Neural progenitor cell (in vitro differentiated cells): ENCODE data around the gene ASB3. TPM values are rescaled to one million over a fixed set of nuclear protein-coding genes. Genes with fewer than 3 reads are reported as not detected.

Source experiments
- DNase-seq: peaks from one replicate; pipeline ENCODE4 v3.0.0-alpha.2; 2016; ENCODE audit warnings: low spot score
- H2AFZ ChIP-seq: fragments of 200-600 bp; sonication (generic); replicated peaks from 2 replicates; pipeline ENCODE4 v1.6.1; 2016; ENCODE audit warnings: antibody characterized with exemption
- H3F3A ChIP-seq: fragments of 200-600 bp; sonication (generic); 2 replicates; pipeline ENCODE4 v1.6.1; 2016; ENCODE audit warnings: antibody characterized with exemption, low read depth
- H3K27ac ChIP-seq: fragments of 200-600 bp; sonication (generic); 2 replicates; pipeline ENCODE4 v1.5.1; 2016; ENCODE audit warnings: mild to moderate bottlenecking
- H3K27me3 ChIP-seq: fragments of 200-600 bp; sonication (generic); 2 replicates; pipeline ENCODE4 v1.6.1; 2016; ENCODE audit warnings: mild to moderate bottlenecking, moderate library complexity
- H3K36me3 ChIP-seq: fragments of 200-600 bp; sonication (generic); 2 replicates; pipeline ENCODE4 v1.5.1; 2016
- H3K4me1 ChIP-seq: fragments of 200-600 bp; sonication (generic); 2 replicates; pipeline ENCODE4 v1.6.1; 2016; ENCODE audit warnings: mixed run types
- H3K4me2 ChIP-seq: fragments of 200-600 bp; sonication (generic); 2 replicates; pipeline ENCODE4 v1.6.1; 2016
- H3K4me3 ChIP-seq: fragments of 200-600 bp; sonication (generic); 2 replicates; pipeline ENCODE4 v1.5.1; 2016
- H3K79me2 ChIP-seq: fragments of 200-600 bp; sonication (generic); 2 replicates; pipeline ENCODE4 v1.6.1; 2016; ENCODE audit warnings: low read depth
- H3K9ac ChIP-seq: fragments of 200-600 bp; sonication (generic); 2 replicates; pipeline ENCODE4 v1.6.1; 2016
- H3K9me3 ChIP-seq: fragments of 200-600 bp; sonication (generic); 2 replicates; pipeline ENCODE4 v1.5.1; 2016; ENCODE audit warnings: low read depth
- H4K20me1 ChIP-seq: fragments of 200-600 bp; sonication (generic); 2 replicates; pipeline ENCODE4 v1.6.1; 2016; ENCODE audit warnings: low read depth
- H3K27ac Mint-ChIP-seq: 3 replicates; pipeline ENCODE4 v1.8.0; 2021; ENCODE audit warnings: mixed read lengths
- H3K27me3 Mint-ChIP-seq: 2 replicates; pipeline ENCODE4 v1.8.0; 2022; ENCODE audit warnings: low read depth, mild to moderate bottlenecking, inconsistent platforms, moderate library complexity, mixed read lengths; ENCODE audit not compliant: insufficient read depth
- H3K36me3 Mint-ChIP-seq: 3 replicates; pipeline ENCODE4 v1.8.0; 2021; ENCODE audit warnings: mixed read lengths
- H3K4me1 Mint-ChIP-seq: 3 replicates; pipeline ENCODE4 v1.8.0; 2021; ENCODE audit warnings: mixed read lengths
- H3K4me3 Mint-ChIP-seq: 3 replicates; pipeline ENCODE4 v1.8.0; 2021; ENCODE audit warnings: mild to moderate bottlenecking, moderate library complexity, mixed read lengths
- H3K9me3 Mint-ChIP-seq: 3 replicates; pipeline ENCODE4 v1.8.0; 2020; ENCODE audit warnings: mixed read lengths
- CTCF ChIP-seq: fragments of 200-600 bp; sonication (generic); IDR thresholded peaks from 2 replicates; pipeline ENCODE4 v1.5.1; 2017; ENCODE audit warnings: antibody characterized with exemption, mild to moderate bottlenecking
- EZH2 ChIP-seq: fragments of 200-600 bp; sonication (generic); IDR thresholded peaks from 2 replicates; pipeline ENCODE4 v1.6.1; 2017; ENCODE audit warnings: antibody characterized with exemption, mild to moderate bottlenecking, moderate library complexity
- EZH2phosphoT487 ChIP-seq: fragments of 200-600 bp; sonication (generic); IDR thresholded peaks from 2 replicates; pipeline ENCODE4 v1.6.1; 2017; ENCODE audit warnings: antibody characterized with exemption
- total RNA-seq: library from RNA; depleted of rRNA; stranded (reverse); fragments of >200 nt; gene quantifications from 2 replicates; pipeline ENCODE4 v1.2.3, GENCODE V29; 2015; ENCODE audit warnings: low replicate concordance

Gene ASB3
- total RNA-seq, 1 donor from 2014 or later, result 71.9 TPM

DNA sequence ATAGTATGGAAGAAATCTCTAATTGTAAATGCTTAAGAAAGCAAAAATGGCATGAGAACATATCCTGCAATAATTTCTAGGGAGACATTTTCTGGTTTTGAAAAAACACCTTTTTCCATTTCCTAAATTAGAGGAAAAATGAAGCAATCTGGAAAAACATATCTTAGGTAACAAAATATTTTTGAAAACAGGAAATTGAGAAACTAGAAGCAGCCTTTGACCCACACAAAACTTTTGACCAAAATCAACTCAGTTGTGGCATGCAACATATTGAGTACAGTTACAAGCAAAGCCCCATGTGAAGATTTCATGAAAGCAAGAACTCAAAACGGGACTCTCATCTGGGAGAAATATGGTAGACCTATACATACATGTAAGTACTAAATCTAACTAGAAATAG is 47.7 kb downstream of the ASB3 start:
- Histone ChIP-seq H4K20me1 (no peaks in the 10 kb centered on the region), H3K27ac (no peak overlapping the region), H3K27me3 (no peaks in the 10 kb centered on the region), H3K9me3 (no peaks in the 10 kb centered on the region), H3K36me3 (no peaks in the 10 kb centered on the region), H2AFZ (no peak overlapping the region), H3K79me2 (peaks cover 4% of the 10 kb centered on the region), H3K4me2 (no peak overlapping the region), H3K4me3 (no peak overlapping the region), H3F3A (no peaks in the 10 kb centered on the region), H3K9ac (no peak overlapping the region), H3K4me1 (no peaks in the 10 kb centered on the region)
- Mint-ChIP-seq H3K27me3 (no peaks in the 10 kb centered on the region), H3K4me3 (no peak overlapping the region), H3K36me3 (peaks cover 28% of the 10 kb centered on the region), H3K4me1 (peaks cover 5% of the 10 kb centered on the region), H3K27ac (no peak overlapping the region), H3K9me3 (peaks cover 7% of the 10 kb centered on the region)
- TF ChIP-seq EZH2 (no peak), CTCF (no peak), EZH2phosphoT487 (no peak)
- no peak for DNase-seq

DNA sequence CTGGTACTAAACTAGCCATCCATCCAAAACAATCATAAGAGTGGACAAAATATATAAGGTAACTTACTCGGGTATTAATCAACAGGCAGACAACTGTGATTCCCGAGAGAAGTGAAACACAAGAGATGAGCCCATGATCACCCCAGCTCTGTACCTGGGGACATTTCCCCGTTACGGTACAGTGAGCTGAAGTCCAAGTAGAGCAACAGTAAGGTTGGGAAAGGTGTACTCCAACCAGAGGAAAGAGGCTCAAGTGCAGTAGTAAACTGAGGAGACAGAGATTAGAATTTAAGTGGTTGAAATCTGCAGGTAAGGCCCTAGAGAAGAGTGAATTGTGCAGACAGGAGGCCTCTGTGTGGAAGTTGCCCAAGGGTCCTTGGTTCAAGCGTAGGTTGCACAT is 49.7 kb downstream of the ASB3 start:
- no peak overlapping the region for H3K4me3 ChIP-seq
- no peak overlapping the region for H3K27ac ChIP-seq
- TF ChIP-seq CTCF (no peak), EZH2 (no peak), EZH2phosphoT487 (no peak)
- no peaks in the 10 kb centered on the region for H4K20me1 ChIP-seq
- peaks cover 4% of the 10 kb centered on the region for H3K79me2 ChIP-seq
- no peak for DNase-seq
- no peaks in the 10 kb centered on the region for H3K27me3 Mint-ChIP-seq
- peaks cover 4% of the 10 kb centered on the region for H3K4me1 Mint-ChIP-seq
- H3K27me3 ChIP-seq, result no peaks in the 10 kb centered on the region
- H3K4me3 Mint-ChIP-seq, result no peak overlapping the region
- no peak overlapping the region for H3K4me2 ChIP-seq
- peaks cover 26% of the 10 kb centered on the region for H3K36me3 Mint-ChIP-seq
- H3K4me1 ChIP-seq, result no peaks in the 10 kb centered on the region
- no peak overlapping the region for H3K9ac ChIP-seq
- H3K9me3 Mint-ChIP-seq, result peaks cover 7% of the 10 kb centered on the region
- no peaks in the 10 kb centered on the region for H3K9me3 ChIP-seq
- no peaks in the 10 kb centered on the region for H3F3A ChIP-seq
- no peak overlapping the region for H2AFZ ChIP-seq
- H3K36me3 ChIP-seq, result no peaks in the 10 kb centered on the region
- H3K27ac Mint-ChIP-seq, result no peak overlapping the region

- Mint-ChIP-seq H3K27ac (no peak overlapping the region), H3K9me3 (no peaks in the 10 kb centered on the region), H3K4me1 (peaks cover 4% of the 10 kb centered on the region), H3K4me3 (no peak overlapping the region), H3K36me3 (peaks cover 45% of the 10 kb centered on the region), H3K27me3 (no peaks in the 10 kb centered on the region)
- H3K4me3 ChIP-seq, result no peak overlapping the region
- H4K20me1 ChIP-seq, result no peaks in the 10 kb centered on the region
- no peaks in the 10 kb centered on the region for H3K9me3 ChIP-seq
- H2AFZ ChIP-seq, result no peak overlapping the region
- H3K27ac ChIP-seq, result no peak overlapping the region
- no peaks in the 10 kb centered on the region for H3F3A ChIP-seq
- H3K9ac ChIP-seq, result no peak overlapping the region
- H3K4me2 ChIP-seq, result no peak overlapping the region
- H3K4me1 ChIP-seq, result no peaks in the 10 kb centered on the region
- DNase-seq, result no peak
- no peaks in the 10 kb centered on the region for H3K79me2 ChIP-seq
- TF ChIP-seq CTCF, result no peak
- TF ChIP-seq EZH2phosphoT487, result no peak
- no peak for TF ChIP-seq EZH2
- peaks cover 3% of the 10 kb centered on the region for H3K36me3 ChIP-seq
- H3K27me3 ChIP-seq, result no peaks in the 10 kb centered on the region
These were observed 57.5 kb downstream of the ASB3 start for GRCh38 chr2:53729143-53729762.
